ENCODE measurements around the gene TRIAP1.
"Not testable (repeated sequence)": the region's sequence is repeated elsewhere in the genome, so short reads cannot be mapped to it uniquely, and the experiment has no call there.

Gene TRIAP1

DNA sequence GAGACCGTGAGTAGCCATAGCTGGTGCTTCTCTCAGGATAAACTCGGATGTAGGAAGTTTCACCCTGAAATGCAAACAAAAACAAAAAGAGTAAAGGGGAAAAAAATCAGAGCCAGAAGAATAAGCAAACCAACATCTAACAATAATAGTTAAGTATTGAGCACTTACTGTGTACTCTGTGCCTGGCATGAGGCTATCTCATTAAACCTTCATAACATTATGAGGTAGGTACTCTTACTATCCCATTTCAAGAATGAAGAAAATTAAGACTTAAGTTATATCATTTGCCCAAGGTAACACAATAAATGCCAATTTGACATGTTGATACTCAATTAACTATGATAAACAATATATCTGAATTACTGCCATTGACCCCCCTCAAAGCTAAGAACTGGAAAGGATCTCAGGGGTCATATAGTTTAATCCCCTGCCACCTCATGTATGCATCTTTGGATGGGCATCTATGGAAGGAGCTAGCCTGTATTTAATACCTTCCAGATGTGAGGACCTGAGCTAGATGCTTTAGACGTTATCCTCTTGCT, 16.0 kb upstream of the TRIAP1 start:
- H3K4me3 ChIP-seq (ENCODE audit: control insufficient read depth, low read depth, low read length): no peak overlapping the region
- TF ChIP-seq, protein P1, sequence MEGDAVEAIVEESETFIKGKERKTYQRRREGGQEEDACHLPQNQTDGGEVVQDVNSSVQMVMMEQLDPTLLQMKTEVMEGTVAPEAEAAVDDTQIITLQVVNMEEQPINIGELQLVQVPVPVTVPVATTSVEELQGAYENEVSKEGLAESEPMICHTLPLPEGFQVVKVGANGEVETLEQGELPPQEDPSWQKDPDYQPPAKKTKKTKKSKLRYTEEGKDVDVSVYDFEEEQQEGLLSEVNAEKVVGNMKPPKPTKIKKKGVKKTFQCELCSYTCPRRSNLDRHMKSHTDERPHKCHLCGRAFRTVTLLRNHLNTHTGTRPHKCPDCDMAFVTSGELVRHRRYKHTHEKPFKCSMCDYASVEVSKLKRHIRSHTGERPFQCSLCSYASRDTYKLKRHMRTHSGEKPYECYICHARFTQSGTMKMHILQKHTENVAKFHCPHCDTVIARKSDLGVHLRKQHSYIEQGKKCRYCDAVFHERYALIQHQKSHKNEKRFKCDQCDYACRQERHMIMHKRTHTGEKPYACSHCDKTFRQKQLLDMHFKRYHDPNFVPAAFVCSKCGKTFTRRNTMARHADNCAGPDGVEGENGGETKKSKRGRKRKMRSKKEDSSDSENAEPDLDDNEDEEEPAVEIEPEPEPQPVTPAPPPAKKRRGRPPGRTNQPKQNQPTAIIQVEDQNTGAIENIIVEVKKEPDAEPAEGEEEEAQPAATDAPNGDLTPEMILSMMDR (IDR thresholded peaks at IDR 0.05; ENCODE audit: control insufficient read depth, insufficient read depth, low read depth, low read length, missing control alignments): no peak
- DNase-seq (ENCODE audit: low read depth): no peak

DNA sequence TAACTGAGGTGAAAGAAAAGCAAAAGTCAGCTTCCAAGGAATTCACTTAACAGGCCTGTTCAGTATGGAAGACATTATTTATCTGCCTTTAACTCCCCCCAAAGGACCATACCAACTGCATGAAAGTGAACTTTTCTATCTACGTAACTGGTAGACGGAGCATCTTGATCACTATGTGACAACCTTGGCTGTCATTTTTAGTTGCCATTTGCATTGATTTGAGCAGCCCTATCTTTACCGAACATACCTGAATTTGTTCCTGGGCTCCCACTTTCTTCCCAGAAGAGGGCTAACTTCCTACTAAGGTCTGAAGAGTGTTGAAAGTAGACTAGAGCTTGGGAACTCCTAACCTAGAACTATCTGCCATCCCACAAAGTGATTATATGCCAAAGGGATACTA, 14.0 kb upstream of the TRIAP1 start:
- DNase-seq (ENCODE audit: low read depth): no peak
- TF ChIP-seq, protein P1 (IDR thresholded peaks at IDR 0.05; ENCODE audit: control insufficient read depth, insufficient read depth, low read depth, low read length, missing control alignments): no peak

DNA sequence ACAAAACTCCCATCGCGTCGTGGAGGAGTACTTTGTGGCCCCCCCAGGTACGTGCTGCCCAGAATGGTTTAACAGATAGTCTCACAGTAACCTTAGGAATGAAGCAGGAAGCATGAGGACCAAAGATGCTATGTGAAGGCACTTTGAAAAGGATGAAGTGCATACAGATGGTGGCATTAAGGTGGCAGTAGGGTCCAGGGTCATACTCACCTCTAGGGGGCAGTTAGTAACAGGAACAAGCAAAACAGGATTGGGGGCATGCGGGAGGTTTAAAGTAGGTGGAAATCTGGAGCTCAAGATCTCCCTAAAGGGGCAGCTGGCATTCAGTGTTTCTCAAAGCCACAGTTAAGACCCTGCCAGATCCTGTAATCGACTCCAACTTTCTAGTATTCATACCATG, 10.9 kb upstream of the TRIAP1 start:
- TF ChIP-seq, protein P1 (IDR thresholded peaks at IDR 0.05; ENCODE audit: control insufficient read depth, insufficient read depth, low read depth, low read length, missing control alignments): peak; percentile 26
- DNase-seq (ENCODE audit: low read depth): no peak
- no peak overlapping the region for H3K4me3 ChIP-seq (ENCODE audit: control insufficient read depth, low read depth, low read length)

More for the DNA sequence above, 14.0 kb upstream of the TRIAP1 start:
- no peak overlapping the region for H3K4me3 ChIP-seq (ENCODE audit: control insufficient read depth, low read depth, low read length)

DNA sequence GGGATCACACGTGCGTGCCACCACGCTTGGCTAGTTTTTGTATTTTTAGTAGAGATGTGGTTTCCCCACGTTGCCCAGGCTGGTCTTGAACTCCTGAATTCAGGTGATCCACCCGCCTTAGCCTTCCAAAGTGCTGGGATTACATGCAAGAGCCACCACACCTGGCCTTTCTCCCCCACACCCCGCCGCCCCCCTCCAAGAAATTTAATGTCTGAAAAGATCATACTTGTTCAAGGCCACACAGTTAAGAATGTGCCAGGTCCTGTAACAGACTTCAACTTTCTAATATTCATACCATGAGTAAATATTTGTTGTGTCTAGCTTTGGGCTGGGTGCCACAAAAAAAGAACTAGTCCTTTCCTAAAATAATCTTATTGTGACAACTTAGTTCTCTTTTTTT, 9.1 kb upstream of the TRIAP1 start:
- no peak for DNase-seq (ENCODE audit: low read depth)
- no peak overlapping the region for H3K4me3 ChIP-seq (ENCODE audit: control insufficient read depth, low read depth, low read length)
- TF ChIP-seq, protein P1 (IDR thresholded peaks at IDR 0.05; ENCODE audit: control insufficient read depth, insufficient read depth, low read depth, low read length, missing control alignments): no peak

DNA sequence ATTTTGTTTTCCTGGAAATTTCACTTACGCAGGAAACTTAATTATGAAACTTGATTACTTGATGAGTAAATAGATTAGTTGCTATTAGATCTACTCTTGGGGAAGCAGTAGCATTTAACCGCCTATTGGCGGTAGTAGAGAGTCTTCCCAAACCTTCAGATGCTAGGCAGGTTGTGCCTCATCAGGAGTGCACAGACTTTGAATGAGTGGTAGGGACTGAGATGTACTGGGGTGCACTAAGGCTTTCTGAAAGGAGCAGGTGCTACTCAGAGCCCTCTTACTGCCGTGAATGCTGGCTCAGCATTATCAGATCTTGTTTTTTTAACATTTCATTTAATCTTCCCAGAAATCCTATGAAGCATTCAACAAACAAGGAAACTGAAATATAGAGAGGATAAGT, 7.8 kb upstream of the TRIAP1 start:
- DNase-seq (ENCODE audit: low read depth): no peak
- H3K4me3 ChIP-seq (ENCODE audit: control insufficient read depth, low read depth, low read length): no peak overlapping the region
- TF ChIP-seq, protein P1 (IDR thresholded peaks at IDR 0.05; ENCODE audit: control insufficient read depth, insufficient read depth, low read depth, low read length, missing control alignments): peak; percentile 70

DNA sequence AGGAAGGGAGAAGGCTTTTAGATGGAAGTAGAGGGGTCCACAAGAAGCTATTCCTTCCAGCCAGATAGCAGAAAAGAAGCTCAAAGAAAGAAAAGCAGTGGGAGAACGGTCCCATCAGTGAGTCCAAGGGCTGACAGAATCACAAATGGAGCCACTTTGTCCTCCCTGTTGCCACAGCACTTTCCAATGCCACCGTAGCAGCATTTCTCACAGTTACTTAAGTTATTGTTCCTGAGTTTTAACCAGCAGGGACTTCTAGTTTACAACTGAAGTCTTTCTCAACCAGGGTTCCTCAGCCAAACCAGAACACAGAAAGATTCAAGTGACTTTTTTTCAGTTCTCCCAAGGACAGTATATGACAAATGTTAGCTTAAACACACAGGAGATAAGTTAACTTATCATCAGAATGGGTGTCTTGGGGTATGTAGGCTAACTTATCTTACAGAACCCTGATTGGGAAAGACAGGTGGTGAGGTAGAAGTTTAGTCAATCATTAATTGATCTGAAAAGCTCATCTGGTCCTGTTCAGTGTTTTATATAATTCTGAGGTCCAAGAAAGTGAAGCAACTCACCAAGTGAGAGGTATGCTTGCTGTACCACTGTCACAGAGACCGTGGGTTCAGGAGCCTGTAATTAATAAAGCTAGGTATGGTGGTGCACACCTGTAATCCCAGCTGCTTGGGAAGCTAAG, 7.0 kb upstream of the TRIAP1 start:
- TF ChIP-seq, protein P1 (IDR thresholded peaks at IDR 0.05; ENCODE audit: control insufficient read depth, insufficient read depth, low read depth, low read length, missing control alignments): no peak
- DNase-seq (ENCODE audit: low read depth): no peak
- H3K4me3 ChIP-seq (ENCODE audit: control insufficient read depth, low read depth, low read length): no peak overlapping the region

DNA sequence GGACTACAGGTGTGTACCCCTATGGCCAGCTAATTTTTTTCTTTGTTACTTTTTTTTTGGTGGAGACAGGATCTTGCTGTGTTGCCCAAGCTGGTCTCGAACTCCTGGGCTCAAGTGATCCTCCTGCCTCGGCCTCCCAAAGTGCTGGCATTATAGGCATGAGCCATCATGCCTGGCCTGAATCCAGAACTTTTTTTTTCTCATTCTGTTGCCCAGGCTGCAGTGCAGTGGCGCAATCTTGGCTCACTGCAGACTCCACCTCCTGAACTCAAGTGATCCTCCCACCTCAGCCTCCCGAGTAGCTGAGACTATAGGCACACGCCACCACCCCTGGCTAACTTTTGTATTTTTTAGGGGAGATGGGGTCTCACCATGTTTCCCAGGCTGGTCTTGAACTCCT, 6.3 kb upstream of the TRIAP1 start:
- H3K4me3 ChIP-seq (ENCODE audit: control insufficient read depth, low read depth, low read length); DNase-seq (ENCODE audit: low read depth): not testable (repeated sequence)
